Breast epithelium (tissue), 3 donors: ENCODE measurements around the gene YBX1.
A peak's percentile ranks its signal among the peaks of the same experiment; 100 is the strongest.

Experiments
- POLR2A ChIP-seq: fragments of 450-650 bp; IDR thresholded peaks from one replicate; pipeline ENCODE4 v1.6.1; 2016; ENCODE audit warnings: antibody characterized with exemption, mild to moderate bottlenecking, moderate library complexity
- POLR2AphosphoS5 ChIP-seq, 3 donors: sonication (generic); formaldehyde crosslinking; IDR thresholded peaks; one replicate each; pipeline ENCODE4 v1.6.1; 2017; ENCODE audit warnings: antibody characterized with exemption in 3 of 3
- TF ChIP-seq, protein P1 (sequence below), 3 donors: fragments of 450-650 bp; IDR thresholded peaks; one replicate each; pipeline ENCODE4 v1.5.1; 2016 to 2017; ENCODE audit warnings: antibody characterized with exemption in 3 of 3, mild to moderate bottlenecking in 3 of 3, moderate library complexity in 3 of 3

DNA sequence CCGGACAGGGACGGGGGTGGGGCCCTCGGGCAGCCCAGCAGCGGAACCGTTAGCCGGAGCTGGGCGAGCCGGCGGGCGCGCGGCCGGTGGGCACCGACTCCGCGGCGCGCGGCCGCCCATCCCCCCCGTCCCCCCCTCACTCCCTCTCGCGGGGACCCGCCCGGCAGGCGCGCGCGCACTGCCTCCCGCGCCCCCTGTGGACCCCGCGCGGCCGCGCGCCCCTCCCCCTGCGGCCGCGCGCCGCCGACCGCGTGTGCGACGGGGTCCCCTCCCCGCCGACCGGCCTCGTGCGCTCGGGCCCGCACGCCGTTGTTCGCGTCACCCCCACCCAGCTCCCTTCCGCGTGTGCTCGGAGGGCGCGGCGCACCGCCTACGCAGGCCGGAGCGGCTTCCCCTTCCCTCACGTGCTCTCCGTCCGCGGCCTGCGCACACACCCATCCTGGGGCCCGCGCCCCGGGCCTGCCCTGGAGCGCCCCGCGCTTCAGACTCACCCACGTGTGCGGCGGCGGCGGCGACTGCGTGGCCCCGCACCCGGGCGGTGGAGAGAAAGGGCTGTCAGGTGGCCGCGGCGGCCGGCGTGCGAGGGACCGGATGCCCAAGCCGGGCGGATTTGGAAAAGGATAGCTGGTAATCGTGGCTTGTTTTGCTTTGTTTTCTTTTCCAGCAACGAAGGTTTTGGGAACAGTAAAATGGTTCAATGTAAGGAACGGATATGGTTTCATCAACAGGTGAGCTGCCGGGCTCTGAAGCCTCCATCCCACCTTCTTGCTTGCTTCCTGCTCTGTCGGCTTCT lies 717 bp downstream of the YBX1 start:
- TF ChIP-seq, protein P1, sequence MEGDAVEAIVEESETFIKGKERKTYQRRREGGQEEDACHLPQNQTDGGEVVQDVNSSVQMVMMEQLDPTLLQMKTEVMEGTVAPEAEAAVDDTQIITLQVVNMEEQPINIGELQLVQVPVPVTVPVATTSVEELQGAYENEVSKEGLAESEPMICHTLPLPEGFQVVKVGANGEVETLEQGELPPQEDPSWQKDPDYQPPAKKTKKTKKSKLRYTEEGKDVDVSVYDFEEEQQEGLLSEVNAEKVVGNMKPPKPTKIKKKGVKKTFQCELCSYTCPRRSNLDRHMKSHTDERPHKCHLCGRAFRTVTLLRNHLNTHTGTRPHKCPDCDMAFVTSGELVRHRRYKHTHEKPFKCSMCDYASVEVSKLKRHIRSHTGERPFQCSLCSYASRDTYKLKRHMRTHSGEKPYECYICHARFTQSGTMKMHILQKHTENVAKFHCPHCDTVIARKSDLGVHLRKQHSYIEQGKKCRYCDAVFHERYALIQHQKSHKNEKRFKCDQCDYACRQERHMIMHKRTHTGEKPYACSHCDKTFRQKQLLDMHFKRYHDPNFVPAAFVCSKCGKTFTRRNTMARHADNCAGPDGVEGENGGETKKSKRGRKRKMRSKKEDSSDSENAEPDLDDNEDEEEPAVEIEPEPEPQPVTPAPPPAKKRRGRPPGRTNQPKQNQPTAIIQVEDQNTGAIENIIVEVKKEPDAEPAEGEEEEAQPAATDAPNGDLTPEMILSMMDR (IDR thresholded peaks at IDR 0.05) = no peak
- TF ChIP-seq POLR2AphosphoS5 (IDR thresholded peaks at IDR 0.05) (peak in 2 of 3 donors; percentile 50 to 52), POLR2A (no peak)
